Stimulated activated CD4-positive, alpha-beta T cell treated with anti-CD3 and anti-CD28 coated beads, Interleukin-1b, Interleukin-23, amount 100 ng/mL, for 4 hours (primary cell): ENCODE measurements around the gene SH3RF3.
"Not testable (repeated sequence)": the region's sequence is repeated elsewhere in the genome, so short reads cannot be mapped to it uniquely, and the experiment has no call there.

Experiments
- DNase-seq, 2 donors: peaks; one replicate each; pipeline ENCODE4 v3.0.0-alpha.2; 2020; ENCODE audit warnings: low read depth in 2 of 2

Gene SH3RF3

GRCh38 chr2:109128616-109129355 lies at the start of gene SH3RF3:
SH3RF3 (plus strand) TSS chr2:109129205.
- peak in 1 of 2 donors; percentile 22 for DNase-seq

- no peak for DNase-seq
Observed at GRCh38 chr2:109079590-109079989, 49.4 kb upstream of the SH3RF3 start.

GRCh38 chr2:109080109-109080508 lies 48.9 kb upstream of the SH3RF3 start:
- no peak for DNase-seq

- DNase-seq: no peak
Observed at GRCh38 chr2:109080757-109081156, 48.2 kb upstream of the SH3RF3 start.

GRCh38 chr2:109081374-109081773 lies 47.6 kb upstream of the SH3RF3 start:
- no peak for DNase-seq

- no peak for DNase-seq
Observed at GRCh38 chr2:109083771-109084170, 45.2 kb upstream of the SH3RF3 start.

- no peak for DNase-seq
Observed at GRCh38 chr2:109084341-109084740, 44.7 kb upstream of the SH3RF3 start.

- DNase-seq: no peak
Observed at GRCh38 chr2:109085912-109086742, 42.9 kb upstream of the SH3RF3 start.

GRCh38 chr2:109086743-109087020 lies 42.3 kb upstream of the SH3RF3 start:
- DNase-seq: no peak

- DNase-seq: no peak
Observed at GRCh38 chr2:109087055-109087663, 41.8 kb upstream of the SH3RF3 start.

- DNase-seq: no peak
Observed at GRCh38 chr2:109089602-109090300, 39.3 kb upstream of the SH3RF3 start.

- DNase-seq: no peak
Observed at GRCh38 chr2:109091526-109091925, 37.5 kb upstream of the SH3RF3 start.

- no peak for DNase-seq
Observed at GRCh38 chr2:109094144-109094543, 34.9 kb upstream of the SH3RF3 start.

GRCh38 chr2:109098251-109098920 lies 30.6 kb upstream of the SH3RF3 start:
- DNase-seq: no peak

- no peak for DNase-seq
Observed at GRCh38 chr2:109098921-109099273, 30.1 kb upstream of the SH3RF3 start.

- DNase-seq: peak in 1 of 2 donors; percentile 8
Observed at GRCh38 chr2:109102588-109103233, 26.3 kb upstream of the SH3RF3 start.

- no peak for DNase-seq
Observed at GRCh38 chr2:109105113-109105512, 23.9 kb upstream of the SH3RF3 start.

GRCh38 chr2:109108740-109109139 lies 20.3 kb upstream of the SH3RF3 start:
- DNase-seq: no peak

GRCh38 chr2:109109342-109109741 lies 19.7 kb upstream of the SH3RF3 start:
- DNase-seq: no peak

- no peak for DNase-seq
Observed at GRCh38 chr2:109110170-109110569, 18.8 kb upstream of the SH3RF3 start.

GRCh38 chr2:109117181-109117580 lies 11.8 kb upstream of the SH3RF3 start:
- DNase-seq: not testable (repeated sequence)
